Osteocyte (in vitro differentiated cells): ENCODE data around the gene TMEM74B. TPM values are rescaled to one million over a fixed set of nuclear protein-coding genes. Genes with fewer than 3 reads are reported as not detected.

ENCODE experiments used
- DNase-seq: peaks from one replicate; pipeline ENCODE4 v3.0.0; 2021; ENCODE audit warnings: mixed read lengths; ENCODE audit not compliant: unreplicated experiment; ENCODE audit errors: extremely low spot score
- H3K27ac Mint-ChIP-seq: one replicate; pipeline ENCODE4 v1.8.0; 2021; ENCODE audit warnings: mild to moderate bottlenecking, mixed read lengths; ENCODE audit not compliant: unreplicated experiment
- H3K27me3 Mint-ChIP-seq: one replicate; pipeline ENCODE4 v1.8.0; 2021; ENCODE audit warnings: mixed read lengths; ENCODE audit not compliant: unreplicated experiment
- H3K36me3 Mint-ChIP-seq: one replicate; pipeline ENCODE4 v1.8.0; 2021; ENCODE audit warnings: mixed read lengths; ENCODE audit not compliant: unreplicated experiment
- H3K4me1 Mint-ChIP-seq: one replicate; pipeline ENCODE4 v1.8.0; 2021; ENCODE audit warnings: mixed read lengths; ENCODE audit not compliant: unreplicated experiment
- H3K4me3 Mint-ChIP-seq: one replicate; pipeline ENCODE4 v1.8.0; 2021; ENCODE audit warnings: mild to moderate bottlenecking, moderate library complexity, mixed read lengths; ENCODE audit not compliant: unreplicated experiment
- H3K9me3 Mint-ChIP-seq: one replicate; pipeline ENCODE4 v1.8.0; 2021; ENCODE audit warnings: mixed read lengths; ENCODE audit not compliant: unreplicated experiment
- CTCF ChIP-seq: fragments of 200-600 bp; sonication (generic); IDR thresholded peaks from 2 replicates; pipeline ENCODE4 v1.5.0; 2021; ENCODE audit warnings: antibody characterized with exemption, mild to moderate bottlenecking, moderate library complexity
- total RNA-seq: library from RNA; stranded (reverse); gene quantifications from 2 replicates; pipeline ENCODE4 v1.2.1, GENCODE V29; 2021

Gene TMEM74B
- total RNA-seq, 1 donor from 2014 or later = not detected

GRCh38 chr20:1199212-1199873 is 14.6 kb upstream of the TMEM74B start:
- no peaks in the 10 kb centered on the region for H3K36me3 Mint-ChIP-seq
- peaks cover 29% of the 10 kb centered on the region for H3K27me3 Mint-ChIP-seq
- no peak for TF ChIP-seq CTCF
- H3K4me1 Mint-ChIP-seq = no peaks in the 10 kb centered on the region
- no peaks in the 10 kb centered on the region for H3K9me3 Mint-ChIP-seq
- H3K27ac Mint-ChIP-seq = no peak overlapping the region
- no peak overlapping the region for H3K4me3 Mint-ChIP-seq
- DNase-seq = no peak

- Mint-ChIP-seq H3K9me3 (no peaks in the 10 kb centered on the region), H3K27me3 (peaks cover 29% of the 10 kb centered on the region), H3K4me1 (no peaks in the 10 kb centered on the region), H3K27ac (no peak overlapping the region), H3K36me3 (no peaks in the 10 kb centered on the region), H3K4me3 (no peak overlapping the region)
- DNase-seq = no peak
- no peak for TF ChIP-seq CTCF
These were observed 14.0 kb upstream of the TMEM74B start for GRCh38 chr20:1198751-1199150.

- no peak for DNase-seq
- no peak overlapping the region for H3K27ac Mint-ChIP-seq
- peaks cover 28% of the 10 kb centered on the region for H3K27me3 Mint-ChIP-seq
- H3K36me3 Mint-ChIP-seq = no peaks in the 10 kb centered on the region
- no peaks in the 10 kb centered on the region for H3K4me1 Mint-ChIP-seq
- no peaks in the 10 kb centered on the region for H3K9me3 Mint-ChIP-seq
- no peak overlapping the region for H3K4me3 Mint-ChIP-seq
- no peak for TF ChIP-seq CTCF
These were observed 13.0 kb upstream of the TMEM74B start for GRCh38 chr20:1197801-1198200.

- Mint-ChIP-seq H3K4me1 (no peaks in the 10 kb centered on the region), H3K4me3 (no peak overlapping the region), H3K27ac (no peak overlapping the region), H3K36me3 (no peaks in the 10 kb centered on the region), H3K27me3 (peaks cover 19% of the 10 kb centered on the region), H3K9me3 (no peaks in the 10 kb centered on the region)
- DNase-seq = no peak
- no peak for TF ChIP-seq CTCF
These were observed 11.9 kb upstream of the TMEM74B start for GRCh38 chr20:1196634-1197033.

- no peak overlapping the region for H3K27ac Mint-ChIP-seq
- TF ChIP-seq CTCF = no peak
- H3K27me3 Mint-ChIP-seq = peaks cover 27% of the 10 kb centered on the region
- no peaks in the 10 kb centered on the region for H3K36me3 Mint-ChIP-seq
- H3K4me3 Mint-ChIP-seq = no peak overlapping the region
- DNase-seq = no peak
- no peaks in the 10 kb centered on the region for H3K4me1 Mint-ChIP-seq
- no peaks in the 10 kb centered on the region for H3K9me3 Mint-ChIP-seq
These were observed 10.4 kb upstream of the TMEM74B start for GRCh38 chr20:1195226-1195625.
